ENCODE results near the gene SLC1A4. TPM values are rescaled to one million over a fixed set of nuclear protein-coding genes. Genes with fewer than 3 reads are reported as not detected.

The SLC1A4 gene
- total RNA-seq, 1 experiment from 2014 or later: 35.0 TPM

DNA sequence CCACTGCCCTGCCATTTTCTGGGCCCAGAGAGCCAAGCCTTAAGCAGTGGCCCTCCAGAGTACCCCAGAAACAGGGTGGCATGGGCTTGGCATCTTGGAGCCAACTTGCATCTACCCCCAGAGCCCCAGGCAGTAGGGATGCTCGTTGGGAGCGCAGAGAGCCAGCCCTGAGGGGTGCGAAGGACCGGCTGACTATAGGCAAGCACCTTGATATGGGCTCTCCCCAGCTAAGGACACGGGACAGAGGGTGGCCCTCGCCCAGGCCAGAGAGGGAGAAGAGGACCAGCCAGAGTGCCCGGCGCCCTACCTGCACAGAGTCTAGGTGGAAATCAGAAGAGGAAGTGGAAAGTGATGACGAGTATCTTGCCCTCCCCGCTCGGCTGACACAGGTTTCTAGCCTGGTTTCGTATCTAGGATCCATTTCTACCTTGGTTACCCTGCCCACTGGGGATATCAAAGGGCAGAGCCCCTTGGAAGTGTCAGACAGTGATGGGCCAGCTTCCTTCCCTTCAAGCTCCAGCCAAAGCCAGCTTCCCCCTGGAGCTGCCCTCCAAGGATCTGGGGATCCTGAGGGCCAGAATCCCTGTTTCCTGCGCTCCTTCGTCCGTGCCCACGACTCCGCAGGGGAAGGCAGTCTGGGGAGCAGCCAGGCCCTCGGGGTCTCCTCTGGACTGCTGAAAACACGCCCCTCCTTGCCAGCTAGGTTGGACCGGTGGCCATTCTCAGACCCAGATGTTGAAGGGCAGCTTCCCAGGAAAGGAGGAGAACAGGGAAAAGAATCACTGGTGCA, 83.2 kb downstream of the SLC1A4 start:
- H3K4me3 Mint-ChIP-seq (ENCODE audit: unreplicated experiment): no peak overlapping the region
- intact Hi-C loops (cut with micrococcal nuclease; ENCODE audit: unreplicated experiment): no loop called here
- POLR2A ChIA-PET: no interaction called here
- peaks cover 8% of the 10 kb centered on the region for H3K4me1 ChIP-seq
- no peaks in the 10 kb centered on the region for H3K27me3 Mint-ChIP-seq (ENCODE audit: insufficient read depth, unreplicated experiment)
- no peaks in the 10 kb centered on the region for H3K9me3 ChIP-seq
- no peak overlapping the region for H3K27ac Mint-ChIP-seq (ENCODE audit: unreplicated experiment)
- no peaks in the 10 kb centered on the region for H3K9me3 Mint-ChIP-seq (ENCODE audit: unreplicated experiment)
- CTCF ChIA-PET: interaction anchor here (0.6 to 2.4 kb wide), 4 partner anchors 97 to 233 kb away, joined by 3 to 14 read pairs (median 4); no protein-coding TSS in a partner anchor
- no peak for DNase-seq
- peaks cover 7% of the 10 kb centered on the region for H3K36me3 ChIP-seq (ENCODE audit: control insufficient read depth, insufficient read depth, low read length)
- no peak overlapping the region for H3K4me3 ChIP-seq (ENCODE audit: low read depth, low read length)
- BruUV-seq (replicated peaks): no TSS peak
- peaks cover 9% of the 10 kb centered on the region for H3K4me1 Mint-ChIP-seq (ENCODE audit: low read depth, unreplicated experiment)
- peaks cover 72% of the 10 kb centered on the region for H3K36me3 Mint-ChIP-seq (ENCODE audit: insufficient read depth, unreplicated experiment)
- TF ChIP-seq, protein P1, sequence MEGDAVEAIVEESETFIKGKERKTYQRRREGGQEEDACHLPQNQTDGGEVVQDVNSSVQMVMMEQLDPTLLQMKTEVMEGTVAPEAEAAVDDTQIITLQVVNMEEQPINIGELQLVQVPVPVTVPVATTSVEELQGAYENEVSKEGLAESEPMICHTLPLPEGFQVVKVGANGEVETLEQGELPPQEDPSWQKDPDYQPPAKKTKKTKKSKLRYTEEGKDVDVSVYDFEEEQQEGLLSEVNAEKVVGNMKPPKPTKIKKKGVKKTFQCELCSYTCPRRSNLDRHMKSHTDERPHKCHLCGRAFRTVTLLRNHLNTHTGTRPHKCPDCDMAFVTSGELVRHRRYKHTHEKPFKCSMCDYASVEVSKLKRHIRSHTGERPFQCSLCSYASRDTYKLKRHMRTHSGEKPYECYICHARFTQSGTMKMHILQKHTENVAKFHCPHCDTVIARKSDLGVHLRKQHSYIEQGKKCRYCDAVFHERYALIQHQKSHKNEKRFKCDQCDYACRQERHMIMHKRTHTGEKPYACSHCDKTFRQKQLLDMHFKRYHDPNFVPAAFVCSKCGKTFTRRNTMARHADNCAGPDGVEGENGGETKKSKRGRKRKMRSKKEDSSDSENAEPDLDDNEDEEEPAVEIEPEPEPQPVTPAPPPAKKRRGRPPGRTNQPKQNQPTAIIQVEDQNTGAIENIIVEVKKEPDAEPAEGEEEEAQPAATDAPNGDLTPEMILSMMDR (IDR thresholded peaks at IDR 0.05; ENCODE audit: insufficient read depth in 1 of 2, low read depth in 1 of 2, low read length in 1 of 2, severe bottlenecking in 1 of 2, unreplicated experiment in 1 of 2): no peak
- no peaks in the 10 kb centered on the region for H3K27me3 ChIP-seq (replicated peaks; ENCODE audit: control insufficient read depth, insufficient read depth, low read length)

Other genes with a start within 250 kb of the SLC1A4 start
- gene CEP68, start 67.0 kb downstream of the SLC1A4 start, total RNA-seq (2022): 12.9 and 14.0 TPM in 2 replicates
- 193 and 207 TPM in 2 replicates for gene RAB1A, start 140.7 kb downstream of the SLC1A4 start, total RNA-seq (2022)
- gene ACTR2, start 238.4 kb downstream of the SLC1A4 start, total RNA-seq (2022): 248 and 259 TPM in 2 replicates

Data from Caco-2 (cell line).